Hematopoietic multipotent progenitor cell treated with erythropoietin and hydrocortisone succinate and interleukin-3 and kit ligand, for 6 days (in vitro differentiated cells): ENCODE results near the gene CPED1.
"Not testable (repeated sequence)": the region's sequence is repeated elsewhere in the genome, so short reads cannot be mapped to it uniquely, and the experiment has no call there.

Experiments
- DNase-seq: peaks from one replicate; pipeline ENCODE4 v3.0.0-alpha.2; 2015

The CPED1 gene

GRCh38 chr7:120997882-120998474, 9.5 kb downstream of the CPED1 start:
- no peak for DNase-seq

DNA sequence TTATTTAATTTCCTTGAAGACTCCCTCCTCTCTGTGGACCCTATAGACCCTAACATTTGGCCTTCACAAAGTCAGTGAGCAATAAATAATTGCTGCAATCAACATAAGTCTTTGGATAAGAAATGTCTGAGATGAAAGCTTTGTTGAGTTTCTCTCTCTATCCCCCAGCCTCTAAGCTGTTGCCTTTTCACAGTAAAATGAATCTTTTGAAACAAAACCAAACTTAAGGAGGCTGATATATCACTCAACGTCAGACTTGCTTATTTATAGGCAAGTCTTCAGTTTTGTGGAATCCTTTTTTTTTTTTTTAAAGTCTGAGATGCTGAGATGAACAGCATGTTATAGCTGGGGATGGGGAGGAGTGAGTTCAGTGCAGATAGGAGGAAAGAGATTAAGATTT, 10.0 kb downstream of the CPED1 start:
- DNase-seq, result no peak

GRCh38 chr7:120998996-120999565, 10.6 kb downstream of the CPED1 start:
- DNase-seq, result no peak

- DNase-seq, result peak; percentile 64
Observed at GRCh38 chr7:121000081-121000983, 11.8 kb downstream of the CPED1 start.

GRCh38 chr7:121001234-121001906, 12.9 kb downstream of the CPED1 start:
- DNase-seq, result no peak

GRCh38 chr7:121002048-121002756, 13.7 kb downstream of the CPED1 start:
- DNase-seq, result no peak

- no peak for DNase-seq
Observed at GRCh38 chr7:121002757-121003200, 14.3 kb downstream of the CPED1 start.

GRCh38 chr7:121003986-121004685, 15.6 kb downstream of the CPED1 start:
- no peak for DNase-seq

DNA sequence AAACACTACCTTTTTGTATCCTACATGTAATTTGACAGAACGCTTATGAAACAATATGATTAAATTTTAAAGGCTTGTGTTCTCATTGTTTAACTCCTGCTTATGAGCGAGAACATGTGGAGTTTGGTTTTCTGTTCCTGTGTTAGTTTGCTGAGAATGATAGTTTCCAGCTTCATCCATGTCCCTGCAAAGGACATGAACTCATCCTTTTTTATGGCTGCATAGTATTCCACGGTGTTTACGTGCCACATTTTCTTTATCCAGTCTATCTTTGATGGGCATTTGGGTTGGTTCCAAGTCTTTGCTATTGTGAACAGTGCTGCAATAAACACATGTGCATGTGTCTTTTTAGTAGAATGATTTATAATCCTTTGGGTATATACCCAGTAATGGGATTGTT, 16.5 kb downstream of the CPED1 start:
- DNase-seq, result not testable (repeated sequence)

- no peak for DNase-seq
Observed at GRCh38 chr7:121005996-121006584, 17.6 kb downstream of the CPED1 start.

- no peak for DNase-seq
Observed at GRCh38 chr7:121006711-121007315, 18.3 kb downstream of the CPED1 start.

GRCh38 chr7:121008816-121009215, 20.3 kb downstream of the CPED1 start:
- no peak for DNase-seq

DNA sequence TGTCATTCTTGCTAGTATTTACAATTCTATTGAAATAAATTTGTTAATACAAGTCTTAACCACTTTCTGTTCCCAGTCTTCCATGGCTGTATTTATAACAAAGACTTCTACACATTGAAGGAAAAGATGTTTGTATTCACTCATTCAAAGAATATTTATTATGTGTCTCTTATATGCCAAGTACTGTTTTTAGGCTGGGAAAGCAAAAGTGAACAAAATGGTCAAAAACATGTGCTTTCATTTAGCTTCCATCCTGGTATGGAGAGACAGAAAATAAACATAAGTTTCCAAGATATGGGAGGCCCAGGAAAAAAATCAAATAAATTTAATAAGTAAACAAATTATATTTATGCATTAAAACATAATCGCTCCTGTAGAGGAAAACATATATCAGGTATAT, 22.9 kb downstream of the CPED1 start:
- no peak for DNase-seq

DNA sequence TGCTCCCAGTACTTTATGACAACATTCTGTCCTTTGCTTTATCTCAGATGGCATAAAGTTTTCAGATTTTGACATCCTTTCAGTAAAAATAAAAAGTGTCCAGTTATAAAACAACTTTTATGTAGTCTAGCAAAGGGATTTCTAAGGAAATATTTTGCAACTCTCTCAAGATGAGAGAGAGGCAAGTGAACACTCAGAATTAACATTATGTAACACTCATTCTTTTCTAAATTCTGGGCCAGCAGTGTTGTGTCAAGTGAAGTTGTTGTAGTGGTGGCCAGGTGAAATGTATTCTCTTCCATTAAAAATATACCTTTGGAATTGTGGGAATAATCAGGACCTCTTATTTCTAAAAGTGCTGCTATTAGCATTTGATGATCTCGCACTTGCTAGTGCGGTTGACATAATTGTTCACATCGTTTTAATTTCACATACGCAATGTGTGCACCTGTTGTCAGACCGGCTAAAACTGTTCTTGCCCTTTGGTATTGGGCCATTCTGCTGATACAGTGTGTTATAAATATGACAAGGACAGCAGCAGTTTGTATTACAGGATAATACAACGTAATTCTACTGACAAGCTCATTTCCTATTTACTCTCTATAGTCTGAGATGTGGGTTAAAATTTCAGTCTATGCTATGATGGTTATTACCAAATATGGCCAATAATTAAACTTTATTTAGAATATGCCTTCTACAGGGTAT, 23.8 kb downstream of the CPED1 start:
- no peak for DNase-seq

DNA sequence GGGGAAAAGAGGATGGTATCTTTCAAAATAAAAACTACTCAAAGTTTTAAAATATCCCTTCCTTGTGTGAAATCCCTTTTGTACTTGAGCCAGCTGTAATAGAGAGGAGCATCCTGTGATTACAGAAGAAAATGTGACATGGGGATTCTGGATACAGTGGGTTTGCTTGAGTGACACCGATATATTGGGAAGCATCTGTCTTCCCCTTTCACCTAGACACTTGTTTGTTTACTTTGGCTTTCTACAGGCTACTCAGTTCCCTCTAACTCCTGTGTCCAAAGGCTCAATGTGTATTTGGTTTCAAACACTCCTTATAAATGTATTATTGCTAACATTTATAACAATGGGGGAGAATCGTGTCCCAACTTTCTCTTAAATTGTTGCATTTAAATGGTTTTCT, 24.4 kb downstream of the CPED1 start:
- no peak for DNase-seq

DNA sequence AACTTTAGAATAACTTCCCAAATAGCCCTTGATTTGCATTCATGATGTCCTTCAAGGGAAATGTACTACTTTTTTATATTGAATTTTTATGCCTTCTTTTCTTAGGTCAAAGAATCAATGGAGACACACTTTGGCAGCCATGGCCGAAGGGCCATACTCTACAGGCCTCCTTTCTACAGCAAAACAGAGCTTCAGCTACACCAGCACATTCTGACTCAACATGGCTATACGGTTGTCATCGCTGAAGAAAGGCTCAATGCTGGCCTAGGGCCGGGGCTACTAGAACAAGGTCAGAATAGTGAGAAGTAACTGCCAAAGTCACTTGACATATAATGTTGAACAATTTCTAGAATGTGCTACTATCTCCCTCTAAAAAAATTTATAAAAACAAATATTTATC, 27.0 kb downstream of the CPED1 start:
- DNase-seq, result no peak

- no peak for DNase-seq
Observed at GRCh38 chr7:121016966-121017365, 28.5 kb downstream of the CPED1 start.

GRCh38 chr7:121017586-121017985, 29.1 kb downstream of the CPED1 start:
- no peak for DNase-seq

GRCh38 chr7:121019018-121019417, 30.5 kb downstream of the CPED1 start:
- no peak for DNase-seq

- DNase-seq, result no peak
Observed at GRCh38 chr7:121020249-121020988, 31.9 kb downstream of the CPED1 start.
